HepG2 (cell line): ENCODE results near the gene SERPINE2. TPM values are rescaled to one million over a fixed set of nuclear protein-coding genes. Genes with fewer than 3 reads are reported as not detected.
A peak's percentile ranks its signal among the peaks of the same experiment; 100 is the strongest.

Source experiments
- BORCS8-MEF2B ChIP-seq: sonication (generic); formaldehyde crosslinking; IDR thresholded peaks from 2 replicates; pipeline ENCODE4 v1.8.0; 2022; ENCODE audit warnings: mild to moderate bottlenecking, missing genetic modification reagents
- HDAC6 ChIP-seq: fragments of 200-600 bp; sonication (generic); IDR thresholded peaks from 2 replicates; pipeline ENCODE4 v1.7.0; 2017; ENCODE audit warnings: mild to moderate bottlenecking, antibody characterized with exemption, low read length, low read depth
- MBD4 ChIP-seq: IDR thresholded peaks from 2 replicates; pipeline ENCODE4 v1.6.1; 2012; ENCODE audit warnings: low read length, inconsistent platforms, borderline replicate concordance
- MIER3 ChIP-seq: IDR thresholded peaks from 2 replicates; pipeline ENCODE4 v1.6.1; 2016; ENCODE audit warnings: missing compliant biosample characterization, borderline replicate concordance
- NONO ChIP-seq, 2 experiments: fragments of 450-650 bp in 1 of 2; sonication (generic) in 1 of 2; formaldehyde crosslinking in 1 of 2; IDR thresholded peaks in 1 of 2; conservative IDR thresholded peaks in 1 of 2; 2 replicates each; pipeline versions ENCODE4 v1.6.1 to v1.8.0; 2017 to 2022; ENCODE audit warnings: mild to moderate bottlenecking in 1 of 2, missing genetic modification reagents in 1 of 2, moderate library complexity in 1 of 2
- ONECUT2 ChIP-seq: sonication (generic); formaldehyde crosslinking; IDR thresholded peaks from 2 replicates; pipeline ENCODE4 v1.4.0; 2020; ENCODE audit warnings: missing genetic modification reagents
- PRDM15 ChIP-seq: sonication (generic); formaldehyde crosslinking; IDR thresholded peaks from 2 replicates; pipeline ENCODE4 v1.4.0; 2020; ENCODE audit warnings: missing genetic modification reagents
- REL ChIP-seq: sonication (generic); formaldehyde crosslinking; conservative IDR thresholded peaks from 2 replicates; pipeline ENCODE4 v1.8.0; 2022; ENCODE audit warnings: mild to moderate bottlenecking, missing genetic modification reagents, moderate library complexity
- SRSF1 ChIP-seq: fragments of 200-400 bp; formaldehyde crosslinking; optimal IDR thresholded peaks from 2 replicates; pipeline ENCODE3; 2017; ENCODE audit warnings: mild to moderate bottlenecking, low read depth, low read length, moderate library complexity
- SUZ12 ChIP-seq: fragments of 150-350 bp; IDR thresholded peaks from 2 replicates; pipeline ENCODE4 v1.6.1; 2014; ENCODE audit warnings: low read depth, low read length
- TRIM24 ChIP-seq: sonication (generic); formaldehyde crosslinking; IDR thresholded peaks from 2 replicates; pipeline ENCODE4 v1.8.0; 2022; ENCODE audit warnings: mild to moderate bottlenecking, missing genetic modification reagents
- YEATS2 ChIP-seq: sonication (generic); formaldehyde crosslinking; IDR thresholded peaks from 2 replicates; pipeline ENCODE4 v1.4.0; 2020; ENCODE audit warnings: missing genetic modification reagents, borderline replicate concordance
- ZFP62 ChIP-seq: sonication (generic); formaldehyde crosslinking; IDR thresholded peaks from 2 replicates; pipeline ENCODE4 v1.4.0; 2020; ENCODE audit warnings: missing genetic modification reagents
- ZFP90 ChIP-seq: sonication (generic); formaldehyde crosslinking; IDR thresholded peaks from 2 replicates; pipeline ENCODE4 v1.8.0; 2022; ENCODE audit warnings: missing genetic modification reagents, mild to moderate bottlenecking, inconsistent platforms, borderline replicate concordance
- ZHX1 ChIP-seq: sonication (generic); formaldehyde crosslinking; IDR thresholded peaks from 2 replicates; pipeline ENCODE4 v1.8.1; 2022; ENCODE audit warnings: low read depth, mild to moderate bottlenecking, missing genetic modification reagents
- ZKSCAN5 ChIP-seq: sonication (generic); formaldehyde crosslinking; IDR thresholded peaks from 2 replicates; pipeline ENCODE4 v1.5.1; 2020; ENCODE audit warnings: mild to moderate bottlenecking, missing genetic modification reagents
- ZNF34 ChIP-seq: sonication (generic); formaldehyde crosslinking; IDR thresholded peaks from 2 replicates; pipeline ENCODE4 v1.4.0; 2020; ENCODE audit warnings: mild to moderate bottlenecking, missing genetic modification reagents, borderline replicate concordance
- ZNF446 ChIP-seq: sonication (generic); formaldehyde crosslinking; IDR thresholded peaks from 2 replicates; pipeline ENCODE4 v1.5.0; 2020; ENCODE audit warnings: mild to moderate bottlenecking, missing genetic modification reagents
- ZNF629 ChIP-seq: sonication (generic); formaldehyde crosslinking; conservative IDR thresholded peaks from 2 replicates; pipeline ENCODE4 v1.5.0; 2020; ENCODE audit warnings: missing genetic modification reagents
- ZNF780A ChIP-seq: sonication (generic); formaldehyde crosslinking; IDR thresholded peaks from 2 replicates; pipeline ENCODE4 v1.8.0; 2022; ENCODE audit warnings: mild to moderate bottlenecking, missing genetic modification reagents, moderate library complexity
- ZSCAN31 ChIP-seq: sonication (generic); formaldehyde crosslinking; IDR thresholded peaks from 2 replicates; pipeline ENCODE4 v1.5.0; 2020; ENCODE audit warnings: low read depth, mild to moderate bottlenecking, missing genetic modification reagents
- polyA plus RNA-seq, 8 experiments: library from polyadenylated mRNA; depleted of rRNA in 3 of 8; stranded (reverse) in 7 of 8; unstranded in 1 of 8; fragments of >200 nt; fragmentation: Illumina TruSeq in 4 of 8; extraction: Trizol in 4 of 8; gene quantifications; 2 replicates each; pipeline versions ENCODE4 v1.2.1 to v1.2.3, GENCODE V29; 2011 to 2016; ENCODE audit warnings: low read depth in 4 of 8, missing spikeins in 1 of 8, mixed read lengths in 1 of 8; ENCODE audit not compliant: insufficient read depth in 1 of 8
- total RNA-seq, 5 experiments: library from RNA; depleted of rRNA; stranded (reverse); fragments of >200 nt; fragmentation: Illumina TruSeq; extraction: Trizol; gene quantifications; 2 replicates each; pipeline ENCODE4 v1.2.3, GENCODE V29; 2016; ENCODE audit warnings: low read depth in 1 of 5

The SERPINE2 gene
- total and polyA plus RNA-seq, 2 of the 13 experiments (the other 11 are each of a cell fraction or from before 2014, with no cell fraction given) = 7.9 to 18.1 TPM

- peak; percentile 91 for TF ChIP-seq ZHX1
- TF ChIP-seq MBD4 = no peak
- no peak for TF ChIP-seq ZKSCAN5
- no peak for TF ChIP-seq SUZ12
- TF ChIP-seq TRIM24 = 0 out of 2 replicates have a peak, but pooled peaks have one; percentile 35
- peak; percentile 96 for TF ChIP-seq ZFP90 (CRISPR knock-in tag)
- peak; percentile 93 for TF ChIP-seq ZNF780A (CRISPR knock-in tag)
- no peak for TF ChIP-seq ZNF34 (CRISPR knock-in tag)
- peak; percentile 94 for TF ChIP-seq ZSCAN31 (CRISPR knock-in tag)
- peak; percentile 89 for TF ChIP-seq YEATS2 (CRISPR knock-in tag)
- peak; percentile 98; the same call in 1 of the 2 replicates for TF ChIP-seq ZNF446 (CRISPR knock-in tag)
- TF ChIP-seq NONO (IDR thresholded peaks at IDR 0.05) = no peak
- peak; percentile 99 for TF ChIP-seq NONO (CRISPR knock-in tag; conservative IDR thresholded peaks at IDR 0.05)
- peak; percentile 68; the same call in 1 of the 2 replicates for TF ChIP-seq REL
- TF ChIP-seq PRDM15 = peak; percentile 90
- no peak for TF ChIP-seq ONECUT2 (CRISPR knock-in tag)
- TF ChIP-seq SRSF1 = peak; percentile 87
- TF ChIP-seq ZNF629 (CRISPR knock-in tag) = peak; percentile 62
- TF ChIP-seq ZFP62 (CRISPR knock-in tag) = no peak
- TF ChIP-seq BORCS8-MEF2B (CRISPR knock-in tag) = peak; percentile 94
- no peak for TF ChIP-seq HDAC6
- TF ChIP-seq MIER3 (CRISPR knock-in tag) = peak; percentile 88; the same call in 1 of the 2 replicates
Measured at GRCh38 chr2:223944703-223945531, 94.2 kb downstream of the SERPINE2 start, which contains the start of gene WDFY1 (continued).
